SU-DHL-6 (cell line): ENCODE measurements around the gene SMIM38.

ENCODE experiments used
- CTCF ChIP-seq: fragments of 200-600 bp; sonication (generic); IDR thresholded peaks from one replicate; pipeline ENCODE4 v1.5.1; 2017; ENCODE audit warnings: antibody characterized with exemption, mild to moderate bottlenecking, low read length, moderate library complexity; ENCODE audit not compliant: insufficient read depth, poor library complexity, severe bottlenecking
- EZH2phosphoT487 ChIP-seq: fragments of 200-600 bp; sonication (generic), shearing (Covaris generic); conservative IDR thresholded peaks from 2 replicates; pipeline ENCODE4 v1.6.1; 2018; ENCODE audit warnings: mild to moderate bottlenecking, antibody characterized with exemption, low read length, moderate library complexity, mixed read lengths

DNA sequence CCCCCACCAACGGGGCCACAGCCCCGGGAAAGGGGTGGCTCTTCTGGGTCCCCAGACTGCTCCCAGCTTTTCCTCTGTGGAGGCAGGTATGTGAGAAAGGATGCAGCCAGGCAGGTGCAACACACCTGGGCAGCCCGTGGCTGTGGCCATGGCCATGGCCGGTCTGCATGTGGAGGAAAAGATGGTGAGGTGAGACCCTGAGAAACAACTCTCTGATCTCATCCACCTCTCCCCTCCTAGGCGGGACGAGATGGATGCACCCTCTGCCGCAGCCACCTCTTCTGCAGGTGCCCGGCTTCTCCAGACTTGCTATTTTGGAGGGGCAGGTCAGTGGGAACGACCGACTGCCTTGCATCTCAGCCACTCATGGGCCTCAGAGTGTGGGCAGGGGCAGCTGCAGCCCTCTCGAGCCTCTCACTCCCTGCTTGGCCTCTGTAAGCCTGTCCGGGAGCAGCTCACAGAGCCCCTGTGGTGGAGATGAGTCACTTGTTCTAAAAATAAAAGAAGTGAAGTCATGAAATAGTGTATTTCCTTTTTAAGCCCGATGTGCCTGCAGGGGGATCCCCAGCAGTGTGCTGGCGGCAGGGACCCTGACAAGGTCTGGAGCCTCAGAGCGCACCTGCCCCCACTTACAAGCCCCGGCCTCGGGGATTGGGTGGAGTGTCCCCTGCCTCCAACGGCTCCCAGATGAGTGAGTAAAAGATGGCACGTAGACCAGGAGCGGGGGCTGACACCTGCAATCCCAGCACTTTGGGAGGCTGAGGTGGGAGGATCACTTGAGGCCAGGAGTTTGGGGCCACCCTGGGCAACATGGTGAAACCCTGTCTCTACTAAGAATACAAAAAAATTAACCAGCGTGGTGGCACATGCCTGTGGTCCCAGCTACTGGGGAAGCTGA is 10.7 kb downstream of the SMIM38 start:
- TF ChIP-seq CTCF = no peak
- no peak for TF ChIP-seq EZH2phosphoT487
